Esophagus squamous epithelium (tissue), 4 donors: ENCODE data around the gene CDH13.

Experiments used
- CTCF ChIP-seq, 6 experiments: fragments of 450-650 bp in 4 of 6; fragments of 200-600 bp in 2 of 6; sonication (generic) in 2 of 6; IDR thresholded peaks; one replicate each; pipeline ENCODE4 v1.5.1; 2016 to 2019; ENCODE audit warnings: antibody characterized with exemption in 6 of 6, mild to moderate bottlenecking in 4 of 6, moderate library complexity in 4 of 6
- POLR2A ChIP-seq, 4 donors: fragments of 450-650 bp; IDR thresholded peaks; one replicate each; pipeline ENCODE4 v1.6.1; 2017; ENCODE audit warnings: antibody characterized with exemption in 4 of 4, mild to moderate bottlenecking in 4 of 4, moderate library complexity in 3 of 4

- TF ChIP-seq CTCF (IDR thresholded peaks at IDR 0.05) (peak in 1 of 6 experiments; percentile 21), POLR2A (IDR thresholded peaks at IDR 0.05) (no peak)
Measured at GRCh38 chr16:83402160-83402814, 775.5 kb downstream of the CDH13 start.
